Tibial nerve (tissue), 4 donors: ENCODE measurements around the gene RGS4. TPM values are rescaled to one million over a fixed set of nuclear protein-coding genes. Genes with fewer than 3 reads are reported as not detected.

Experiments used
- DNase-seq, 2 donors: peaks; one replicate each; pipeline ENCODE4 v3.0.0-alpha.2; 2019; ENCODE audit warnings: low spot score in 2 of 2
- H3K27ac ChIP-seq, 4 donors: fragments of 200-600 bp; sonication (generic) in 3 of 4; one replicate each; pipeline ENCODE4 v1.5.1; 2017 to 2019; ENCODE audit warnings: mild to moderate bottlenecking in 1 of 4
- H3K27me3 ChIP-seq, 2 donors: fragments of 200-600 bp; sonication (generic) in 1 of 2; one replicate each; pipeline versions ENCODE4 v1.5.1 to v1.6.0; 2017 to 2019
- H3K36me3 ChIP-seq, 3 donors: fragments of 200-600 bp; sonication (generic); one replicate each; pipeline ENCODE4 v1.5.1; 2018 to 2019
- H3K4me1 ChIP-seq, 4 donors: fragments of 200-600 bp; sonication (generic) in 3 of 4; one replicate each; pipeline ENCODE4 v1.5.1; 2017 to 2019
- H3K4me3 ChIP-seq, 4 donors: fragments of 200-600 bp; sonication (generic) in 3 of 4; one replicate each; pipeline ENCODE4 v1.5.1; 2017 to 2019; ENCODE audit warnings: mild to moderate bottlenecking in 1 of 4, moderate library complexity in 1 of 4
- H3K9me3 ChIP-seq, 4 donors: fragments of 200-600 bp; sonication (generic) in 3 of 4; one replicate each; pipeline ENCODE4 v1.5.1; 2017 to 2019
- EP300 ChIP-seq, 2 donors: sonication (generic); formaldehyde crosslinking; IDR thresholded peaks; one replicate each; pipeline ENCODE4 v1.6.1; 2017; ENCODE audit warnings: antibody characterized with exemption in 2 of 2, mild to moderate bottlenecking in 1 of 2
- POLR2A ChIP-seq, 2 donors: fragments of 450-650 bp; IDR thresholded peaks; one replicate each; pipeline ENCODE4 v1.6.1; 2017; ENCODE audit warnings: antibody characterized with exemption in 2 of 2, mild to moderate bottlenecking in 2 of 2, moderate library complexity in 2 of 2
- WGBS, 2 donors: methylation state at CpG; one replicate each; pipeline ENCODE4 v1.1.5; 2018; 5-methylcytosine and 5-hydroxymethylcytosine counted together
- total RNA-seq, 4 donors: library from RNA; depleted of rRNA; stranded (reverse); fragments of >200 nt; gene quantifications; one replicate each; pipeline ENCODE4 v1.1.0, GENCODE V29; 2016
- TF ChIP-seq, protein P1 (sequence below), 5 experiments: fragments of 200-600 bp in 3 of 5; fragments of 450-650 bp in 2 of 5; sonication (generic) in 3 of 5; IDR thresholded peaks; one replicate each; pipeline ENCODE4 v1.5.1; 2016 to 2019; ENCODE audit warnings: antibody characterized with exemption in 5 of 5, mild to moderate bottlenecking in 3 of 5, moderate library complexity in 2 of 5

RGS4 gene
- total RNA-seq, 4 donors from 2014 or later: 0.21 to 1.4 (median 0.30) TPM; not detected in 1

DNA sequence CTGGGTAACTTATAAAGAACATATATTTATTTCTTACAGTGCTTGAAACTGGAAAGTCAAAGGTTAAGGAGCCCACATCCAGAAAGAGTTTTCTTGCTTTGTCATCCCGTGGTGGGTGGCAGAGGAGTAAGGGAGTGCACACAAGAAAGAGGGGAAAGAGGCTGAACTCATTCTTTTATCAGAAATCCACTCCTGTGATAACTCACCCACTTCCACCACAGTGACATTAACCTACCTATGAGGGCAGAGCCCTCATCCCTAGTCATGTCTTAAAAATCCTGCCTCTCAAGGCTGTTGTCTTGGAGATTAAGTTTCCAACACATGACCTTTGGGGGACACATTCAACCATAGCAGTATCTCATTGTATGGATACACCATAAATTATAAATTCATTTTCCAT is 32.5 kb upstream of the RGS4 start:
- no peaks in the 10 kb centered on the region for H3K27me3 ChIP-seq
- H3K4me3 ChIP-seq: no peak overlapping the region
- WGBS, 2 donors: 23 to 28% methylated on average over 1 of the region's 1 CpG
- DNase-seq: no peak
- no peaks in the 10 kb centered on the region for H3K9me3 ChIP-seq
- no peaks in the 10 kb centered on the region for H3K36me3 ChIP-seq
- TF ChIP-seq, protein P1, sequence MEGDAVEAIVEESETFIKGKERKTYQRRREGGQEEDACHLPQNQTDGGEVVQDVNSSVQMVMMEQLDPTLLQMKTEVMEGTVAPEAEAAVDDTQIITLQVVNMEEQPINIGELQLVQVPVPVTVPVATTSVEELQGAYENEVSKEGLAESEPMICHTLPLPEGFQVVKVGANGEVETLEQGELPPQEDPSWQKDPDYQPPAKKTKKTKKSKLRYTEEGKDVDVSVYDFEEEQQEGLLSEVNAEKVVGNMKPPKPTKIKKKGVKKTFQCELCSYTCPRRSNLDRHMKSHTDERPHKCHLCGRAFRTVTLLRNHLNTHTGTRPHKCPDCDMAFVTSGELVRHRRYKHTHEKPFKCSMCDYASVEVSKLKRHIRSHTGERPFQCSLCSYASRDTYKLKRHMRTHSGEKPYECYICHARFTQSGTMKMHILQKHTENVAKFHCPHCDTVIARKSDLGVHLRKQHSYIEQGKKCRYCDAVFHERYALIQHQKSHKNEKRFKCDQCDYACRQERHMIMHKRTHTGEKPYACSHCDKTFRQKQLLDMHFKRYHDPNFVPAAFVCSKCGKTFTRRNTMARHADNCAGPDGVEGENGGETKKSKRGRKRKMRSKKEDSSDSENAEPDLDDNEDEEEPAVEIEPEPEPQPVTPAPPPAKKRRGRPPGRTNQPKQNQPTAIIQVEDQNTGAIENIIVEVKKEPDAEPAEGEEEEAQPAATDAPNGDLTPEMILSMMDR (IDR thresholded peaks at IDR 0.05): no peak
- TF ChIP-seq EP300 (IDR thresholded peaks at IDR 0.05) (no peak), POLR2A (IDR thresholded peaks at IDR 0.05) (no peak)
- H3K27ac ChIP-seq: no peak overlapping the region
- no peaks in the 10 kb centered on the region for H3K4me1 ChIP-seq

DNA sequence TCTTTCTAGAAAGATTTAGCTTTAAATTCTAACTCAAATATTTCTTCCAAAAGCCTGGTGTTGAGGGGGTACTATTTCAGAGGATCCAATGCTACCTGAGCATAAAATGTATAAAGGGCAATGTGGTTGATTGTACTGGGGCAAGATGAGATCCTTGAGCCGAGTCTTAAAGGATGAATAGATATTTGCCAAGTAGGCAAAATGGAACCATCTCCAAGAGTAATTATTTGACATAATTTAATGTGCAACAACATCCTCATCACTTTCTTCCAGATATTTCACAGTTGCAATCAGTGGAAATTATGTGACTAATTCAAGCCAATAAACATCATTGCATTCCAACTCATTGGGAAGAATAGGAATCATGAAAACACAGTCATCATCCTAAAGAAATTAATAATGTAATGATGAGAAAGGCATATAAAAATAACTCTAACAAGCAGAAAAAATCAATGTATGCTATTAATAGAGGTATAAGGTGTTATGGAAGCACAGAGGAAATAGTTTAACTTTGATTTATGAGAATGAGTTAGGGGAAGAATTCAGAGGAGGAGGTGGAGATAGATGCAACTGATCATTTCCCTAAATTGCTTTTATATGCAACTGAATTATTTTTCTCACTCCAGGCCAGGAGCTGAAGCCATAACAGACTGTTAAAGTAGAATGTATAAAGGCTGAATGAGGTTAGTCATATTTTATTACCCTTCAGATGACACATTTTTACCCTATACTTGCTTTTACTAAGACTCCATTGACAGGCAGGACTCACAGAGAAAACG is 30.0 kb upstream of the RGS4 start:
- DNase-seq: no peak
- Histone ChIP-seq H3K4me3 (no peak overlapping the region), H3K27ac (no peak overlapping the region), H3K4me1 (no peaks in the 10 kb centered on the region), H3K36me3 (no peaks in the 10 kb centered on the region), H3K27me3 (no peaks in the 10 kb centered on the region), H3K9me3 (no peaks in the 10 kb centered on the region)
- WGBS, 2 donors: 72 to 84% methylated on average over 2 of the region's 2 CpGs
- no peak for TF ChIP-seq POLR2A (IDR thresholded peaks at IDR 0.05)
- TF ChIP-seq, protein P1 (IDR thresholded peaks at IDR 0.05): no peak
- no peak for TF ChIP-seq EP300 (IDR thresholded peaks at IDR 0.05)

DNA sequence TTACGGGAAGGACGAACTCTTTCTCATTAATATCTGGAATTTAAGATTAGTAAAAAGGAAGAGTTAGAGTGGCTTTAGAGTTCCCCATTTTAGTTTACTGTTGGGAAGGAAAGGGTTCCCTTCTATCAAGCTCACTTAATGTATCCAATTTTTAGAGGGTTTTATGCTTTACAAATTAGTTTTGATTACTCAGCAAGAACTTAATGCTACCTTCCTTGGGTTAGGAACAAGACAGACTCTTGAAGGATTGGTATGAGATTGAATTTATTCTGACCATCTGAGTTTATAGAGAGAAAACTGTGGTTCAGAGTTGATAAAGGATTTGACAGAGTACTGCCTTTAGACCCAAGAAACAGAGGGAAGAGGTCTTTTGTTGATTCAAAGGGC is 29.5 kb upstream of the RGS4 start:
- Histone ChIP-seq H3K4me1 (no peaks in the 10 kb centered on the region), H3K27me3 (no peaks in the 10 kb centered on the region), H3K27ac (no peak overlapping the region), H3K4me3 (no peak overlapping the region), H3K9me3 (no peaks in the 10 kb centered on the region), H3K36me3 (no peaks in the 10 kb centered on the region)
- TF ChIP-seq, protein P1 (IDR thresholded peaks at IDR 0.05): no peak
- TF ChIP-seq EP300 (IDR thresholded peaks at IDR 0.05) (no peak), POLR2A (IDR thresholded peaks at IDR 0.05) (no peak)
- DNase-seq: no peak
- 91 to 92% methylated on average over 2 of the region's 2 CpGs for WGBS, 2 donors

DNA sequence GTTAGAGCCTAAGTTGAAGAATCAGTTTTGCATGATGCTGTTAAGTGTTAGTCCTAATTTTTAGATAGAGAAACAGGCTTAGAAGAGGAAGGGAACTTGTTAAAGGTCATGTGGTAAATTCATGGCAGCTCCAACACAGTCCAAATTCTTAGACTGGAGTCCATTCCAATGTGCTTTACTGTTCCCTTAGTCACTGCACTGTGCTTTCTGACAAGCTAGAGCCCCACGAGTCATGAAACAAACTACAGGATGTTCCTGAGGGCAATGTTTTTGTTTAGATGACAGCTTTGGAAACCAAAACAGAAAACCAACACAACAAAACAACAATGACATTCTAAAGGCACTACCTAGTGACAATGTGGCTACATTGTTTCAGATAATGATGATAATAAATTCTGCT is 23.1 kb upstream of the RGS4 start:
- no peaks in the 10 kb centered on the region for H3K27me3 ChIP-seq
- H3K27ac ChIP-seq: no peak overlapping the region
- no peak overlapping the region for H3K4me3 ChIP-seq
- no peaks in the 10 kb centered on the region for H3K4me1 ChIP-seq
- TF ChIP-seq, protein P1 (IDR thresholded peaks at IDR 0.05): no peak
- TF ChIP-seq POLR2A (IDR thresholded peaks at IDR 0.05) (no peak), EP300 (IDR thresholded peaks at IDR 0.05) (no peak)
- DNase-seq: no peak
- WGBS, 2 donors: 13 to 16% methylated on average over 1 of the region's 1 CpG
- H3K36me3 ChIP-seq: no peaks in the 10 kb centered on the region
- no peaks in the 10 kb centered on the region for H3K9me3 ChIP-seq

DNA sequence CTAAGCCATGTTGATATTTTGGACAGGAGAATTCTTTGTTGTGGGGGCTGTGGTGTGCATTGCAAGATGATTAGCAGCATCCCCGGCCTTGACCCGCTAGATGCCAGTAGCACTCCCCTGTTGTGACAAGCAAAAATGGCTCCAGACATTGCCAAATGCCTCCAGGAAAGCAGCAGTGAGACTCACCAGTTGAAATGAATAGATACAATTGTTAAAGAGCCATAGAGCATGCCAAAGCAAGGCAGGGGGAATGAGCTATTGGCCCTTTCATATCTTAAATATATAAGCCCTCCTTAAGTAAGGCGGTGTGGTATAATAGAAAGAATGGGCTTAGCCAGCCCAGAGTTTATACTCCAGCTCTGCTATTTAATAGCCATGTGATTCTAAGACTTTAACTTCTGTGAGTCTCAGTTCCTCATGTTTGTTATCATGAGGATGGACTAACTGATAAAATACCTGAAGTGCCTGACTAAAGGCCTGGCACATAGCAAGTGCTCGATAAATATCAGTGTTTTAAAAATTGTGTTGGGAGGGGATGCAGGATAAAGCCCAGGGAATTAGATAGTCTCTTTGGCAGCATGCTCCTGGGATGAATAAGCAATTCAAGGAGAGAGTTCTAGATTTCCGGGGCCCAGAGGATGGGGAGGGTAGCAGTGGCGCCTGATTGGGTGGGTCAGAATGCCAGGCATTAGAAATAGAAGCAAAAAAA is 21.1 kb upstream of the RGS4 start:
- Histone ChIP-seq H3K4me3 (no peak overlapping the region), H3K9me3 (no peaks in the 10 kb centered on the region), H3K4me1 (no peaks in the 10 kb centered on the region), H3K36me3 (no peaks in the 10 kb centered on the region), H3K27me3 (no peaks in the 10 kb centered on the region), H3K27ac (no peak overlapping the region)
- TF ChIP-seq, protein P1 (IDR thresholded peaks at IDR 0.05): no peak
- no peak for TF ChIP-seq POLR2A (IDR thresholded peaks at IDR 0.05)
- no peak for TF ChIP-seq EP300 (IDR thresholded peaks at IDR 0.05)
- DNase-seq: no peak
- WGBS, 2 donors: 69 to 86% methylated on average over 6 of the region's 6 CpGs
